ENCODE measurements around the gene XIRP1. TPM values are rescaled to one million over a fixed set of nuclear protein-coding genes. Genes with fewer than 3 reads are reported as not detected.
"Not testable (repeated sequence)": the region's sequence is repeated elsewhere in the genome, so short reads cannot be mapped to it uniquely, and the experiment has no call there.

Gene XIRP1
- total RNA-seq, 2 donors from 2014 or later: 160 to 242 TPM

GRCh38 chr3:39177708-39178332 lies 14.6 kb downstream of the XIRP1 start:
- DNase-seq (peak; percentile 95), ATAC-seq (peak; percentile 64 to 69)
- intact Hi-C loops (cut with DNase I): no loop called here

GRCh38 chr3:39176025-39176714 lies 16.2 kb downstream of the XIRP1 start:
- intact Hi-C loops (cut with DNase I): no loop called here

DNA sequence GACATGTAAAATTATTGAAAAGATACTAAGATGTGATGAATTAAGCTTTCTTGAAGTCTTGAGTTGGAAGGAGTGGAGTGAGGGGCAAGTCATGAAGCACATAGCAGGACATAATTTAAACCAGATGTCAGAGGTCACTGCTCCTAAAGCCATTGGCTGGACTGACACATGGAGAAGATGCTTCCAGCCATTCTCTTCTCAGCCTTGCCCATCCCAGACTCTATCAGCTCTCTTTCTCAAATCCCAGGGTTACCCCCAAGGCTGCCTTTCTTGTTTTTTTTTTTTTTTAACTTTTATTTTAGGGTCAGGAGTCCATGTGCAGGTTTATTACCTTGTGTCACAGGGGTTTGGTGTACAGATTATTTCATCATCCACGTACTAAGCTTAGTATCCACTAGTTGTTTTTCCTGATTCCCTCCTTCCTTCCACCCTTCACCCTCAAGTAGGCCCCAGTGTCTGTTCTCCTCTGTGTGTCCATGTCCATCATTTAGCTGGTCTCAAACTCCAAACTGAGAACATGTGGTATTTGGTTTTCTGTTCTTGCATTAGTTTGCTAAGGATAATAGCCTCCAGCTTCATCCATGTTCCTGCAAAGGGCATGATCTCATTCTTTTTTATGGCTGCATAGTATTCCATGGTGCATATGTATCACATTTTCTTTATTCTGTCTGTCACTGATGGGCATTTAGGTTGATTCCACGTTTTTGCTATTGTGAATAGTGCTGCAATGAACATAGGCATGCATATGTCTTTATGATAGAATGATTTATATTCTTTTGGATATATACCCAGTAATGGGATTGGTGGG lies 18.9 kb downstream of the XIRP1 start:
- ATAC-seq (no peak), DNase-seq (no peak)
- intact Hi-C loops (cut with DNase I): no loop called here

More at GRCh38 chr3:39176025-39176714, 16.2 kb downstream of the XIRP1 start:
- ATAC-seq: no peak
- no peak for DNase-seq

- DNase-seq (no peak), ATAC-seq (no peak)
- intact Hi-C loops (cut with DNase I): no loop called here
These were observed 20.5 kb downstream of the XIRP1 start for GRCh38 chr3:39171860-39172259.

DNA sequence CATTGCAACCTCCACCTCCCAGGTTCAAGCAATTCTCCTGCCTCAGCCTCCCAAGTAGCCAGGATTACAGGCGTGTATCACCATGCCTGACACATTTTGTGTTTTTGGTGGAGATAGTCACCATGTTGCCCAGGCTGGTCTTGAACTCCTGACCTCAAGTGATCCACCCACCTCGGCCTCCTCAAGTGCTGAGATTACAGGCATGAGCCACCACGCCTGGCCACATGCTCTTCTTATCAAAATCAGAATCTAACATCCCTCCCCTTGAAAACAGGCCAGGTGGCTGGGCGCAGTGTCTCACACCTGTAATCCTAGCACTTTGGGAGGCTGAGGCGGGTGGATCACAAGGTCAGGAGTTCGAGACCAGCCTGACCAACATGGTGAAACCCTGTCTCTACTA lies 21.5 kb downstream of the XIRP1 start:
- DNase-seq; ATAC-seq; intact Hi-C loops (cut with DNase I): not testable (repeated sequence)

- intact Hi-C loops (cut with DNase I): no loop called here
These were observed 21.9 kb downstream of the XIRP1 start for GRCh38 chr3:39170461-39170860.

GRCh38 chr3:39169712-39170111 lies 22.7 kb downstream of the XIRP1 start:
- intact Hi-C loops (cut with DNase I): no loop called here
- DNase-seq (no peak), ATAC-seq (no peak)

More at GRCh38 chr3:39170461-39170860, 21.9 kb downstream of the XIRP1 start:
- ATAC-seq (no peak), DNase-seq (no peak)

DNA sequence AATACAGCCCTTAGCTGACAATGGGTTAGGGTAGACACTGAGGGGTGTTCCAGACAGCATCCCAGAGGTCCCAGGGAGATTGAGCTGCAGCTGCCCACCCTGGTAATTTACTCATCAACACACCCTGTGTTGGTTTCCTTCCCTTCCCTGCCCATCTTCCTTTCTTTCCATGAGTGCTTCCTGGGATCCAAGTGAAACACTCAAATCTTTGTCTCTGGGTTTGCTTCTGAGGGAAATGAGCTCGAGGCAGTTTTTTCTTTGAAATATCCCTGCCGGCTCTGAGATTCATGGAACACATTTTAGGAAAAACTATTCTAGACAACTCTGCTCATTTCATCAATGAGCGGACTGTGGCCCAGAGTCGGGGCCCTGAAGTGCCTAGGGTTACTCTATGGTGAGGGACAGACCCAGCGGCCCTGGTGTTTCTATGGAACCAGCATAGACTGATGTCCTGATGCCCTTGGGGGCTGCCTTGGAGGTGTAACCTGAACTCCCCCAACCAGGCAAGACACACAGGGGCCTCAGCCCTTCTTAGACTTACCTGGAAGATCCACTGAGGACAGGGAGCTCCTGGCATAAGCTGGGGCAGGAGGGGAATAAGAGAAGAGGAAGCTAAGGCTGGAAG lies 24.1 kb downstream of the XIRP1 start:
- ATAC-seq: no peak
- intact Hi-C loops (cut with DNase I): no loop called here

GRCh38 chr3:39166932-39167532 lies 25.4 kb downstream of the XIRP1 start:
- DNase-seq (no peak), ATAC-seq (peak; percentile 50 to 70)

More for the DNA sequence above, 24.1 kb downstream of the XIRP1 start:
- no peak for DNase-seq

DNA sequence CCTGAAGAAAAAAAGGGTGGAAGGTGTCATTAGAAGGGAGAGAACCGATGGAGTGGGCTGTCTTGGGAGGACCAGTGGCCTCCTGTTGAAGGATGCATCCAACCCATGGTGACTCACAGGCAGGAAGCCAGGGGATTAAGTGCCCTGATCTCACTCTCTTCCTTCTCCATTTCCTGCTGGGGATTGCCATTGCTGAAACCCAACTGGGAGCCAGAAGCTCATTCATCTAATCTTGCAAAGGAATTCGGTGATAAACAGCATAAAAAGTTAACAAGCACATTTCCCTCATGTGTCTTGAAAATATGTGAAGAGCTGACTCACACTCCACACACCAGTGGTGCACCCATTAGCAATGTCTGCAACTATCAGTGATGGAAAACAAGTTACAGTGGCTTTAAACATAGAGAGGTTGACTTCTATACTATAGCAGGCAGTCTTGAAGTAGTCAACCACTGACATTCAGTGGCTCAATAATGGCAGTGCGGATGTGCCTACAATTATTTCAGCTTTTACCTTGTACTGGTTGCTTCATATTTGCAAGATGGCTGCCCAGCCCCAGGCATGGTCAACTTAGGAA lies 26.2 kb downstream of the XIRP1 start:
- intact Hi-C loops (cut with DNase I): no loop called here
- peak; percentile 41 to 87 for ATAC-seq
- peak; percentile 79 for DNase-seq

More at GRCh38 chr3:39166932-39167532, 25.4 kb downstream of the XIRP1 start:
- intact Hi-C loops (cut with DNase I): no loop called here

GRCh38 chr3:39165518-39165917 lies 26.9 kb downstream of the XIRP1 start:
- DNase-seq (no peak), ATAC-seq (no peak)

DNA sequence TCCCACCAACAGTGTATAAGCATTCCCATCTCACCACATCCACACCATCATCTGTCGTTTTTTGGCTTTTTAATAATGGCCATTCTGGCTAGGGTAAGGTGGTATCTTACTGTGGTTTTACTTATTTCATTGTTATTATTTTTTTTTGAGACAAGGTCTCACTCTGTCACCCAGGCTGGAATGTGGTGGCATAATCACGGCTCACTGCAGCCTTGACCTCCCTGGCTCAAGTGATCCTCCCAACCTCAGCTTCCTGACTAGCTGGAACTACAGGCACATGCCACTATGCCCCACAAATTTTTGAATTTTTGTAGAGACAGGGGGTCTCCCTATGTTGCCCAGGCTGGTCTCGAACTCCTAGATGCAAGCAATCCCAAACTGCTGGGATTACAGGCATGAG lies 28.0 kb downstream of the XIRP1 start:
- intact Hi-C loops (cut with DNase I): no loop called here
- ATAC-seq (no peak), DNase-seq (no peak)

More at GRCh38 chr3:39165518-39165917, 26.9 kb downstream of the XIRP1 start:
- intact Hi-C loops (cut with DNase I): no loop called here

DNA sequence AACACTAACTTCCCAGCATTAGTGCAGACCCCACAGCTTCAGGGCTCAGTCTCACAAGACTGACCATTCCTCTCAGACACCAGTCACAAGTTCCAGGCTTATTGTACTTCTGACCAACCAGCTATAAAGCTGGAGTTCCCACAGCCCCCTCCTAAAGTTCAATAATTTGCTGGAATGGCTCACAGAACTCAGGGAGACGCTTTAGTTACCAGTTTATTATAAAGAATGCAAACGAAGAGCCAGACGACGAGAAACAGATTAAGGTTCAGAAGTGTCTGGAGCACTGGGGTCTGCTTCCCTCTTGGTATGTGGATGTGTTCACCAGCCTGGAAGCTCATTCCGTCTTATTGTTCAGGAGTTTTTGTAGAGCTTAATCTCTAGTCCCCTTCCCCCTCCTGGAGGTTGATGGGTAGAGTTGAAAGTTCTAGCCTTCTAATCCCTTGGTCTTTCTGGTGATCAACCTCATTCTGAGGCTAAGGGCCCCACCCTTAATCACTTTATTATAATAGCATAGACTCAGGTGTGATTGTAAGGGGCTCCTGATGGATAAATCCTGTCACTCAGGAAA lies 34.2 kb downstream of the XIRP1 start:
- ATAC-seq (no peak), DNase-seq (no peak)
- intact Hi-C loops (cut with DNase I): no loop called here

- DNase-seq (no peak), ATAC-seq (no peak)
- intact Hi-C loops (cut with DNase I): no loop called here
These were observed 35.0 kb downstream of the XIRP1 start for GRCh38 chr3:39157359-39157758.

DNA sequence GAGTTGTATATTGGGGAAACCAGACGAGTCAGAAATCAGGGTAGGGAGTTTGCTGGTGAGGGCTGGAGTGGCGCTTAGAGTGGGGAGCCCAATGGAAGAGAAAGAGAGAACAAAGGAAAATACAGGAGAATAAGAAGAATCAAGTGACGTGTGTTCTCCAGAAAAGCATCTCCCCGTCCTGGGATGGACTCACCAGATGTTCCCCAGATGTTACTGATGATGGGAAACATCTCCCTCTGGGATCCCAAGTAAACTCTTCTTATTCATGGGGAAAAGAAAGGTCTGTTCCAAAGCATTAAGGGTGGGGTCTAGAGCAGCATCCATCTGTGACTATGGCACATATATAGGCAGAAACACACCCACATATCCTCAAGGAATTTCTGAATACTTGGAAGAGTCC lies 36.0 kb downstream of the XIRP1 start:
- ATAC-seq (no peak), DNase-seq (no peak)
- intact Hi-C loops (cut with DNase I): no loop called here

GRCh38 chr3:39154280-39155021 lies 37.9 kb downstream of the XIRP1 start:
- intact Hi-C loops (cut with DNase I): no loop called here
- no peak for ATAC-seq
- peak; percentile 61 for DNase-seq

DNA sequence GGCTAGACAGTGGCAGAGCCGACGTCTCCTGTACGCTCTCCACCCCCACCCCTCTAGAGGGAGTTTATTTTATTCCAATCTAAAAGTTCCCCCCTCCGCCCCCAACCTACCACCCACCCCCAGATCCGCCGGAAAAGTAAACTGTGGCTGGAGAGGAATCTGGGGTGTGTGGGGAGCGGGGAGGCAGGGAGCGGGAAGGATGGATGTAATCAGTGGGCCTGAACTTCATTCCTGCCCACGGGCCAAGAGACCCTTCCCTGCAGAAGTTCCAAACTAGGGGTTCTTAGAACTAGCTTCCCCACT lies 38.5 kb downstream of the XIRP1 start:
- DNase-seq: no peak
- intact Hi-C loops (cut with DNase I): no loop called here
- ATAC-seq: no peak

Data from left cardiac atrium (tissue), 4 donors.